Thyroid gland (tissue), 4 donors: Measurements from ENCODE around the gene VOPP1. TPM values are rescaled to one million over a fixed set of nuclear protein-coding genes. Genes with fewer than 3 reads are reported as not detected.

Experiments used
- DNase-seq, 2 donors: peaks; one replicate each; pipeline ENCODE4 v3.0.0-alpha.2; 2019
- H3K27ac ChIP-seq, 3 donors: fragments of 200-600 bp; sonication (generic); 1 replicate in 2 of 3; 2 replicates in 1 of 3; pipeline ENCODE4 v1.5.1; 2016 to 2019; ENCODE audit warnings: mild to moderate bottlenecking in 1 of 3, moderate library complexity in 1 of 3
- H3K27me3 ChIP-seq: fragments of 200-600 bp; sonication (generic); one replicate; pipeline ENCODE4 v1.5.1; 2019
- H3K36me3 ChIP-seq, 2 donors: fragments of 200-600 bp; sonication (generic); one replicate each; pipeline ENCODE4 v1.5.1; 2016 to 2019
- H3K4me1 ChIP-seq, 2 donors: fragments of 200-600 bp; sonication (generic); one replicate each; pipeline ENCODE4 v1.5.1; 2017 to 2019
- H3K4me3 ChIP-seq, 3 donors: fragments of 200-600 bp; sonication (generic); replicated peaks in 1 of 3; 1 replicate in 2 of 3; 2 replicates in 1 of 3; pipeline ENCODE4 v1.5.1; 2016; ENCODE audit warnings: mild to moderate bottlenecking in 1 of 3
- H3K9me3 ChIP-seq: fragments of 200-600 bp; sonication (generic); one replicate; pipeline ENCODE4 v1.5.1; 2017
- POLR2A ChIP-seq, 2 donors: fragments of 450-650 bp; IDR thresholded peaks; one replicate each; pipeline ENCODE4 v1.6.1; 2017; ENCODE audit warnings: antibody characterized with exemption in 2 of 2, mild to moderate bottlenecking in 2 of 2, moderate library complexity in 1 of 2
- whole genome bisulfite sequencing, 2 donors: methylation state at CpG; one replicate each; pipeline ENCODE4 v1.1.5; 2017; 5-methylcytosine and 5-hydroxymethylcytosine counted together
- intact Hi-C: fragments of 100-400 bp; cut with DNase I; formaldehyde crosslinking; loops from one replicate; pipeline ENCODE4 v1.15.1; 2023
- total RNA-seq, 4 donors: library from RNA; depleted of rRNA; stranded (reverse); fragments of >200 nt; gene quantifications; one replicate each; pipeline ENCODE4 v1.2.3, GENCODE V29; 2016
- TF ChIP-seq, protein P1 (sequence below), 6 experiments: fragments of 200-600 bp in 3 of 6; fragments of 450-650 bp in 3 of 6; sonication (generic) in 3 of 6; IDR thresholded peaks; one replicate each; pipeline ENCODE4 v1.5.1; 2016 to 2019; ENCODE audit warnings: antibody characterized with exemption in 6 of 6, mild to moderate bottlenecking in 2 of 6, inconsistent platforms in 1 of 6, moderate library complexity in 1 of 6

VOPP1 gene
- total RNA-seq, 4 donors from 2014 or later = 42.6 to 58.0 (median 46.2) TPM

GRCh38 chr7:55464422-55464821 lies 107.9 kb downstream of the VOPP1 start:
- 100% methylated on average over 1 to 2 of the region's 2 CpGs for WGBS, 2 donors
- no peaks in the 10 kb centered on the region for H3K36me3 ChIP-seq
- intact Hi-C loops = no loop called here

GRCh38 chr7:55463686-55464262 lies 108.5 kb downstream of the VOPP1 start:
- Histone ChIP-seq H3K9me3 (no peaks in the 10 kb centered on the region), H3K36me3 (no peaks in the 10 kb centered on the region), H3K27me3 (no peaks in the 10 kb centered on the region), H3K4me3 (no peak overlapping the region), H3K4me1 (no peaks in the 10 kb centered on the region), H3K27ac (no peak overlapping the region)
- intact Hi-C loops = no loop called here
- WGBS, 2 donors = 91 to 98% methylated on average over 4 of the region's 4 CpGs
- TF ChIP-seq, protein P1, sequence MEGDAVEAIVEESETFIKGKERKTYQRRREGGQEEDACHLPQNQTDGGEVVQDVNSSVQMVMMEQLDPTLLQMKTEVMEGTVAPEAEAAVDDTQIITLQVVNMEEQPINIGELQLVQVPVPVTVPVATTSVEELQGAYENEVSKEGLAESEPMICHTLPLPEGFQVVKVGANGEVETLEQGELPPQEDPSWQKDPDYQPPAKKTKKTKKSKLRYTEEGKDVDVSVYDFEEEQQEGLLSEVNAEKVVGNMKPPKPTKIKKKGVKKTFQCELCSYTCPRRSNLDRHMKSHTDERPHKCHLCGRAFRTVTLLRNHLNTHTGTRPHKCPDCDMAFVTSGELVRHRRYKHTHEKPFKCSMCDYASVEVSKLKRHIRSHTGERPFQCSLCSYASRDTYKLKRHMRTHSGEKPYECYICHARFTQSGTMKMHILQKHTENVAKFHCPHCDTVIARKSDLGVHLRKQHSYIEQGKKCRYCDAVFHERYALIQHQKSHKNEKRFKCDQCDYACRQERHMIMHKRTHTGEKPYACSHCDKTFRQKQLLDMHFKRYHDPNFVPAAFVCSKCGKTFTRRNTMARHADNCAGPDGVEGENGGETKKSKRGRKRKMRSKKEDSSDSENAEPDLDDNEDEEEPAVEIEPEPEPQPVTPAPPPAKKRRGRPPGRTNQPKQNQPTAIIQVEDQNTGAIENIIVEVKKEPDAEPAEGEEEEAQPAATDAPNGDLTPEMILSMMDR (IDR thresholded peaks at IDR 0.05) = no peak
- TF ChIP-seq POLR2A (IDR thresholded peaks at IDR 0.05) = no peak
- DNase-seq = no peak

More at GRCh38 chr7:55464422-55464821, 107.9 kb downstream of the VOPP1 start:
- Histone ChIP-seq H3K4me1 (no peaks in the 10 kb centered on the region), H3K4me3 (no peak overlapping the region), H3K27ac (no peak overlapping the region), H3K27me3 (no peaks in the 10 kb centered on the region), H3K9me3 (no peaks in the 10 kb centered on the region)
- TF ChIP-seq, protein P1 (IDR thresholded peaks at IDR 0.05) = no peak
- TF ChIP-seq POLR2A (IDR thresholded peaks at IDR 0.05) = no peak
- DNase-seq = no peak

- H3K36me3 ChIP-seq = no peaks in the 10 kb centered on the region
- no peaks in the 10 kb centered on the region for H3K4me1 ChIP-seq
- no peaks in the 10 kb centered on the region for H3K27me3 ChIP-seq
- intact Hi-C loops = no loop called here
- 81 to 82% methylated on average over 1 of the region's 1 CpG for WGBS, 2 donors
- TF ChIP-seq POLR2A (IDR thresholded peaks at IDR 0.05) = no peak
- TF ChIP-seq, protein P1 (IDR thresholded peaks at IDR 0.05) = no peak
- no peak overlapping the region for H3K27ac ChIP-seq
- no peaks in the 10 kb centered on the region for H3K9me3 ChIP-seq
- no peak overlapping the region for H3K4me3 ChIP-seq
- no peak for DNase-seq
Measured at GRCh38 chr7:55458351-55458750, 114.0 kb downstream of the VOPP1 start.

GRCh38 chr7:55457801-55458200 lies 114.5 kb downstream of the VOPP1 start:
- no peaks in the 10 kb centered on the region for H3K27me3 ChIP-seq
- WGBS, 2 donors = 94 to 96% methylated on average over 1 of the region's 1 CpG
- no peaks in the 10 kb centered on the region for H3K9me3 ChIP-seq

DNA sequence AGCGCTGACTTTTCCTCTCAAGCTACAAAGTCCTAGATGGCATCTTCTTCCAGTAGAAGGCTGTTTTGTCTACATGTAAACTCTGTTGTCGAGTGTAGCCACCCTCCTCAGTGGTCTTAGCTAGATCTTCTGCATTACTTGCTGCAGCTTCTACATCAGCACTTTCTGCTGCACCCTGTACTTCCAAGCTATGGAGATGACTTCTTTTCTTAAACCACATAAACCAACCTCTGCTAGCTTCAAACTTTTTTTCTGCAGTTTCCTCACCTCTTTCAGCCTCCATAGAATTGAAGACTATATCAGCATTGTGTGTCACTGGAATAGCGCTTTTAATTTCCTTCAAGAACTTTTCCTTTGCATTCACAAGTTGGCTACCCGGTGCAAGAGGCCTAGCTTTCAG lies 119.3 kb downstream of the VOPP1 start:
- no peaks in the 10 kb centered on the region for H3K9me3 ChIP-seq
- no peak overlapping the region for H3K27ac ChIP-seq
- no peak for DNase-seq
- no peak overlapping the region for H3K4me3 ChIP-seq
- H3K27me3 ChIP-seq = no peaks in the 10 kb centered on the region
- intact Hi-C loops = no loop called here
- WGBS, 2 donors = 93 to 97% methylated on average over 4 of the region's 4 CpGs
- no peak for TF ChIP-seq POLR2A (IDR thresholded peaks at IDR 0.05)
- TF ChIP-seq, protein P1 (IDR thresholded peaks at IDR 0.05) = no peak
- H3K4me1 ChIP-seq = no peaks in the 10 kb centered on the region
- no peaks in the 10 kb centered on the region for H3K36me3 ChIP-seq

More at GRCh38 chr7:55457801-55458200, 114.5 kb downstream of the VOPP1 start:
- H3K4me3 ChIP-seq = no peak overlapping the region
- intact Hi-C loops = no loop called here
- H3K27ac ChIP-seq = no peak overlapping the region
- H3K4me1 ChIP-seq = no peaks in the 10 kb centered on the region
- DNase-seq = no peak
- TF ChIP-seq, protein P1 (IDR thresholded peaks at IDR 0.05) = no peak
- no peak for TF ChIP-seq POLR2A (IDR thresholded peaks at IDR 0.05)
- H3K36me3 ChIP-seq = no peaks in the 10 kb centered on the region
